CD4-positive, alpha-beta T cell treated with Interleukin-1 beta for 1 hour (primary cell): ENCODE results near the gene TPCN2.
"Not testable (repeated sequence)": the region's sequence is repeated elsewhere in the genome, so short reads cannot be mapped to it uniquely, and the experiment has no call there.

ENCODE experiments used
- DNase-seq, 2 donors: peaks; one replicate each; pipeline ENCODE4 v3.0.0-alpha.2; 2020 to 2022

TPCN2 gene

GRCh38 chr11:69132301-69132670, 83.6 kb downstream of the TPCN2 start:
- no peak for DNase-seq

GRCh38 chr11:69133251-69133650, 84.5 kb downstream of the TPCN2 start:
- no peak for DNase-seq

GRCh38 chr11:69134182-69134581, 85.5 kb downstream of the TPCN2 start:
- DNase-seq = not testable (repeated sequence)

GRCh38 chr11:69134957-69135356, 86.2 kb downstream of the TPCN2 start:
- no peak for DNase-seq

GRCh38 chr11:69135420-69136363, 87.0 kb downstream of the TPCN2 start:
- no peak for DNase-seq

- no peak for DNase-seq
Observed at GRCh38 chr11:69136471-69136870, 87.7 kb downstream of the TPCN2 start.

- no peak for DNase-seq
Observed at GRCh38 chr11:69137151-69137844, 88.6 kb downstream of the TPCN2 start.

- no peak for DNase-seq
Observed at GRCh38 chr11:69138265-69138664, 89.5 kb downstream of the TPCN2 start.

- DNase-seq = not testable (repeated sequence)
Observed at GRCh38 chr11:69140161-69140560, 91.4 kb downstream of the TPCN2 start.

- no peak for DNase-seq
Observed at GRCh38 chr11:69140635-69141034, 91.9 kb downstream of the TPCN2 start.

GRCh38 chr11:69141742-69142141, 93.0 kb downstream of the TPCN2 start:
- DNase-seq = no peak

GRCh38 chr11:69142895-69143294, 94.2 kb downstream of the TPCN2 start:
- DNase-seq = no peak

- no peak for DNase-seq
Observed at GRCh38 chr11:69144316-69145049, 95.8 kb downstream of the TPCN2 start.

GRCh38 chr11:69145050-69145380, 96.3 kb downstream of the TPCN2 start:
- DNase-seq = no peak

- no peak for DNase-seq
Observed at GRCh38 chr11:69148377-69148762, 99.6 kb downstream of the TPCN2 start.

GRCh38 chr11:69148806-69149205, 100.1 kb downstream of the TPCN2 start:
- no peak for DNase-seq

- not testable (repeated sequence) for DNase-seq
Observed at GRCh38 chr11:69149338-69150045, 100.8 kb downstream of the TPCN2 start.

GRCh38 chr11:69150175-69150574, 101.4 kb downstream of the TPCN2 start:
- no peak for DNase-seq

GRCh38 chr11:69151836-69152235, 103.1 kb downstream of the TPCN2 start:
- DNase-seq = no peak

- no peak for DNase-seq
Observed at GRCh38 chr11:69152733-69153421, 104.1 kb downstream of the TPCN2 start.

GRCh38 chr11:69153661-69154060, 104.9 kb downstream of the TPCN2 start:
- no peak for DNase-seq

- DNase-seq = no peak
Observed at GRCh38 chr11:69154211-69154913, 105.6 kb downstream of the TPCN2 start.
